DND-41 (cell line): ENCODE results near the gene CIBAR2.

Source experiments
- ATAC-seq: fragments of 200-7000 bp; cut with Tn5 transposase; 3 replicates; pipeline ENCODE4 v1.9.1; 2021; ENCODE audit warnings: low read depth; ENCODE audit not compliant: insufficient read depth
- DNase-seq: peaks from one replicate; pipeline ENCODE4 v3.0.0-alpha.2; 2020
- H2AFZ ChIP-seq: 2 replicates; pipeline ENCODE4 v1.6.0; 2012; ENCODE audit warnings: low read depth, low read length
- H3K27ac ChIP-seq: 2 replicates; pipeline ENCODE4 v1.5.1; 2012; ENCODE audit warnings: low read length, inconsistent platforms
- H3K27me3 ChIP-seq: fragments of 200-600 bp; sonication (generic); 2 replicates; pipeline ENCODE4 v1.6.0; 2012; ENCODE audit warnings: low read length, mild to moderate bottlenecking, inconsistent platforms; ENCODE audit not compliant: insufficient read depth, poor library complexity
- H3K36me3 ChIP-seq: 2 replicates; pipeline ENCODE4 v1.5.1; 2012; ENCODE audit warnings: low read length, inconsistent platforms; ENCODE audit not compliant: insufficient read depth
- H3K4me1 ChIP-seq: 2 replicates; pipeline ENCODE4 v1.5.1; 2012; ENCODE audit warnings: mild to moderate bottlenecking, low read length; ENCODE audit not compliant: insufficient read depth
- H3K4me2 ChIP-seq: 2 replicates; pipeline ENCODE4 v1.6.0; 2012; ENCODE audit warnings: mild to moderate bottlenecking, moderate library complexity, low read length, inconsistent platforms; ENCODE audit not compliant: insufficient read depth
- H3K4me3 ChIP-seq, 2 experiments: fragments of 200-600 bp in 1 of 2; shearing (Covaris generic) in 1 of 2; 2 replicates each; pipeline ENCODE4 v1.5.1; 2012 to 2016; ENCODE audit warnings: inconsistent platforms in 2 of 2, low read length in 2 of 2, mild to moderate bottlenecking in 2 of 2, low read depth in 1 of 2, moderate library complexity in 1 of 2
- H3K79me2 ChIP-seq: 2 replicates; pipeline ENCODE4 v1.6.0; 2012; ENCODE audit warnings: low read length, inconsistent platforms; ENCODE audit not compliant: insufficient read depth
- H3K9ac ChIP-seq: 2 replicates; pipeline ENCODE4 v1.6.0; 2012; ENCODE audit warnings: low read depth, mild to moderate bottlenecking, inconsistent platforms, low read length, moderate library complexity
- H3K9me3 ChIP-seq: 2 replicates; pipeline ENCODE4 v1.5.1; 2012; ENCODE audit warnings: low read length, moderate library complexity, mild to moderate bottlenecking, inconsistent platforms; ENCODE audit not compliant: insufficient read depth, severe bottlenecking
- H4K20me1 ChIP-seq: 2 replicates; pipeline ENCODE4 v1.6.0; 2012; ENCODE audit warnings: low read length; ENCODE audit not compliant: insufficient read depth
- EZH2 ChIP-seq: IDR thresholded peaks from 3 replicates; pipeline ENCODE4 v1.6.1; 2012; ENCODE audit warnings: borderline replicate concordance, low read depth, mild to moderate bottlenecking, moderate library complexity, low read length, inconsistent platforms; ENCODE audit not compliant: severe bottlenecking
- TF ChIP-seq, protein P1 (sequence below): IDR thresholded peaks from 2 replicates; pipeline ENCODE4 v1.5.1; 2012; ENCODE audit warnings: borderline replicate concordance, low read length, moderate library complexity, mild to moderate bottlenecking; ENCODE audit not compliant: poor library complexity, severe bottlenecking; ENCODE audit errors: extremely low read depth

Gene CIBAR2

DNA sequence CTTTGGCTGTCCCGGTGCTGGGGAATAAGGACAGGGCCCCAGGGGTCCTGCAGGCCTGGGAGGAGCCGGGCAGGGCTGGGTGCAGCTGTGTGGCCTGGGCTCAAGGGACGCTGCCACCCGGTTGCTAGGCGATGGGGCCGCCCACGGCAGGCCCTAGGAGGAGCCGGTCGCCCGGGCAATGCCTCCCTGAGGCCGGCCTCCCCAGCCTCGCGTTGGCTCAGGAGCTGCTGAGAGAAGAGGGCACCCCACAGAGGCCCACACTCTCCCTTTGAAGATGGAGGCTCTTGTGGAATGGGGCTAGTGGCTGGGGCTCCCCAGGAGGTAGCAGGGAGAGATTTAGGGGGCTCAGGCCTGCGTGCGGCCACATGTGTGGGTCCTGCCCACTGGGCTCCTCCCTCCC is at the start of gene CIBAR2:
Gene CIBAR2, minus strand, starts transcription at position 109 of the 400 bp plus-strand sequence. CDS start 120 bp downstream, outside the sequence.
- no peak for DNase-seq
- H3K79me2 ChIP-seq = no peaks in the 10 kb centered on the region
- no peak within 1 kb of the TSS for H2AFZ ChIP-seq
- no peaks in the 10 kb centered on the region for H3K27me3 ChIP-seq
- H3K9me3 ChIP-seq = no peaks in the 10 kb centered on the region
- no peaks in the 10 kb centered on the region for H4K20me1 ChIP-seq
- TF ChIP-seq, protein P1, sequence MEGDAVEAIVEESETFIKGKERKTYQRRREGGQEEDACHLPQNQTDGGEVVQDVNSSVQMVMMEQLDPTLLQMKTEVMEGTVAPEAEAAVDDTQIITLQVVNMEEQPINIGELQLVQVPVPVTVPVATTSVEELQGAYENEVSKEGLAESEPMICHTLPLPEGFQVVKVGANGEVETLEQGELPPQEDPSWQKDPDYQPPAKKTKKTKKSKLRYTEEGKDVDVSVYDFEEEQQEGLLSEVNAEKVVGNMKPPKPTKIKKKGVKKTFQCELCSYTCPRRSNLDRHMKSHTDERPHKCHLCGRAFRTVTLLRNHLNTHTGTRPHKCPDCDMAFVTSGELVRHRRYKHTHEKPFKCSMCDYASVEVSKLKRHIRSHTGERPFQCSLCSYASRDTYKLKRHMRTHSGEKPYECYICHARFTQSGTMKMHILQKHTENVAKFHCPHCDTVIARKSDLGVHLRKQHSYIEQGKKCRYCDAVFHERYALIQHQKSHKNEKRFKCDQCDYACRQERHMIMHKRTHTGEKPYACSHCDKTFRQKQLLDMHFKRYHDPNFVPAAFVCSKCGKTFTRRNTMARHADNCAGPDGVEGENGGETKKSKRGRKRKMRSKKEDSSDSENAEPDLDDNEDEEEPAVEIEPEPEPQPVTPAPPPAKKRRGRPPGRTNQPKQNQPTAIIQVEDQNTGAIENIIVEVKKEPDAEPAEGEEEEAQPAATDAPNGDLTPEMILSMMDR = no peak
- TF ChIP-seq EZH2 = no peak
- no peak within 1 kb of the TSS for H3K9ac ChIP-seq
- ATAC-seq = no peak
- H3K4me1 ChIP-seq = no peaks in the 10 kb centered on the region; the same call in 1 of the 2 replicates
- H3K36me3 ChIP-seq = no peaks in the 10 kb centered on the region
- no peak within 1 kb of the TSS for H3K4me2 ChIP-seq
- no peak within 1 kb of the TSS for H3K4me3 ChIP-seq
- no peak within 1 kb of the TSS for H3K27ac ChIP-seq

DNA sequence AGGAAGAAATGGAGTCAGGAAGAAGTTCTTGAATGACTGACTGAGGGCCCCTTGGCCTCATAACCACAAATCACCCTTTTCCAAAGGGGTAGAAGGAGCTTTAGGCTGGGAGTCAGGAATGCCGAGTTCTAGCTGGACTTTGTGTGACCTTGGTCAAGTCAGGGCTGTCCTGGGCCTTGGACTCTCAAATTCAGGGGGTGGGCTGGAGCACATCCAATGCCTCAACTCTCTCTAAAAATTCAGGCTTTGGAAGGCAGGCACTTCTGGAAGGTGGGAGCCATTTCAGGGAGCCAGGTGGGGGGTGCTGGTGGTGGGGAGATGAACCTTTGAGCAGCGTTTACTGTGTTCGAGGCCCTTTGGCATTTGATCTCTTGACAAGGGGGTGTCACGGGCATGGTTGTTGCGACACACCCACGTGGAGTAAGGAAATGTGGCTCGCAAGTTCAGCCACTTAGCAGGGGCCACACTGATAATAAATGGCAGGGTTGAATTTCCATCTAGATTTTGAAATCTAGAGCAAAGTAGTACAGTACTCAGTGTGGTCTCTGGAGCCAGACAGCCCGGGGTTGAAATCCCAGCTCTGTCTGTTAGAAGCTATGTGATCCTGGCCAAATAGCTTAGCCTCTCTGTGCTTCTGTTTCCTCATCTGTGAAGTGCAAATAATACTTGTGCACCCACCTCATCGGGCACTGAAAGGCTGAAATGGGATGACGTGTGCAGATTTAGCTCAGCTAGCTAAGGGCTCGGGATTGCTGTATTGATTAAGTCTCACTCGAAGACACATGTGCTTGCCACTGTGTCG is 47.1 kb upstream of the CIBAR2 start:
- Histone ChIP-seq H3K4me3 (no peak overlapping the region), H3K27ac (no peak overlapping the region), H2AFZ (no peak overlapping the region), H3K36me3 (no peaks in the 10 kb centered on the region), H3K79me2 (no peaks in the 10 kb centered on the region), H3K9ac (no peak overlapping the region), H3K9me3 (no peaks in the 10 kb centered on the region), H4K20me1 (no peaks in the 10 kb centered on the region), H3K4me2 (no peak overlapping the region), H3K4me1 (no peaks in the 10 kb centered on the region), H3K27me3 (peaks cover 2% of the 10 kb centered on the region)
- TF ChIP-seq, protein P1 = no peak
- TF ChIP-seq EZH2 = no peak
- ATAC-seq = no peak
- no peak for DNase-seq

DNA sequence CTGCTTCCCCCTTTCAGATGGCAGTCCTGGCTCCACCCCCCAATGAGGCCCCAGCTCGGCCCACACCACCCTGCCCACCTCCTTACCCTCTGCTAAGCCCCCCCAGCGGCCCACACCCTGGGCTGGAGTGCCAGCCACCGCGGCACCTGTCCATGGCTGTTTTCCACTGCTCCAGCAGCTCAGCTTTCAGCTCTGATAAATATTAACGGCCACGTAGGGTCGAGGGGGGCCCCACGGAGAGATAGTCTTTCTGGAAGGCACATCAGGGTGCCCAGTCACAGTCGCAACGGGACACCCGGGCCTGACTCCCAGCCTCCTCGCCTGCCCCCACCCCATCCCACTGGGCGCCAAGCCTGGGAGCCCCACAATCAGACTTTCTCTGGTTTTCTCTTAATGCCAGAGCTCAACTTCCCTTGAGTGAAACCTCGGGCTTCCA is 46.5 kb upstream of the CIBAR2 start:
- DNase-seq = no peak
- H3K9me3 ChIP-seq = no peaks in the 10 kb centered on the region
- H3K4me2 ChIP-seq = no peak overlapping the region
- H3K27me3 ChIP-seq = peaks cover 2% of the 10 kb centered on the region
- no peak overlapping the region for H3K9ac ChIP-seq
- TF ChIP-seq EZH2 = no peak
- no peaks in the 10 kb centered on the region for H3K79me2 ChIP-seq
- no peaks in the 10 kb centered on the region for H3K36me3 ChIP-seq
- H3K4me1 ChIP-seq = no peaks in the 10 kb centered on the region
- H3K4me3 ChIP-seq = no peak overlapping the region
- H4K20me1 ChIP-seq = no peaks in the 10 kb centered on the region
- ATAC-seq = no peak
- no peak overlapping the region for H2AFZ ChIP-seq
- H3K27ac ChIP-seq = no peak overlapping the region
